PFSK-1 (cell line): ENCODE data around the gene HYAL1.

Experiments used
- FOXP2 ChIP-seq: optimal IDR thresholded peaks from 2 replicates; pipeline ENCODE3; 2011; ENCODE audit warnings: borderline replicate concordance, control low read depth, inconsistent platforms; ENCODE audit not compliant: insufficient read depth; ENCODE audit errors: extremely low read length, extremely low read depth
- POLR2AphosphoS5 ChIP-seq: IDR thresholded peaks from 2 replicates; pipeline ENCODE4 v1.6.1; 2012; ENCODE audit warnings: low read depth, mild to moderate bottlenecking, control low read depth, low read length, moderate library complexity
- SIN3A ChIP-seq: IDR thresholded peaks from 2 replicates; pipeline ENCODE4 v1.6.1; 2012; ENCODE audit warnings: mild to moderate bottlenecking, low read length, moderate library complexity, borderline replicate concordance; ENCODE audit not compliant: insufficient read depth
- TAF1 ChIP-seq: IDR thresholded peaks from 2 replicates; pipeline ENCODE4 v1.6.1; 2012; ENCODE audit warnings: low read length, control low read depth, borderline replicate concordance; ENCODE audit not compliant: insufficient read depth
- TF ChIP-seq, protein P1 (sequence below), 2 experiments: IDR thresholded peaks; 2 replicates each; pipeline versions ENCODE4 v1.6.1 to v1.8.0; 2011 to 2012; ENCODE audit warnings: low read depth in 2 of 2, low read length in 2 of 2, control low read depth in 1 of 2, inconsistent platforms in 1 of 2, mild to moderate bottlenecking in 1 of 2, moderate library complexity in 1 of 2; ENCODE audit not compliant: insufficient read depth in 1 of 2

HYAL1 gene

GRCh38 chr3:50275996-50276761, 27.2 kb downstream of the HYAL1 start:
- TF ChIP-seq SIN3A: no peak
- TF ChIP-seq, protein P1, sequence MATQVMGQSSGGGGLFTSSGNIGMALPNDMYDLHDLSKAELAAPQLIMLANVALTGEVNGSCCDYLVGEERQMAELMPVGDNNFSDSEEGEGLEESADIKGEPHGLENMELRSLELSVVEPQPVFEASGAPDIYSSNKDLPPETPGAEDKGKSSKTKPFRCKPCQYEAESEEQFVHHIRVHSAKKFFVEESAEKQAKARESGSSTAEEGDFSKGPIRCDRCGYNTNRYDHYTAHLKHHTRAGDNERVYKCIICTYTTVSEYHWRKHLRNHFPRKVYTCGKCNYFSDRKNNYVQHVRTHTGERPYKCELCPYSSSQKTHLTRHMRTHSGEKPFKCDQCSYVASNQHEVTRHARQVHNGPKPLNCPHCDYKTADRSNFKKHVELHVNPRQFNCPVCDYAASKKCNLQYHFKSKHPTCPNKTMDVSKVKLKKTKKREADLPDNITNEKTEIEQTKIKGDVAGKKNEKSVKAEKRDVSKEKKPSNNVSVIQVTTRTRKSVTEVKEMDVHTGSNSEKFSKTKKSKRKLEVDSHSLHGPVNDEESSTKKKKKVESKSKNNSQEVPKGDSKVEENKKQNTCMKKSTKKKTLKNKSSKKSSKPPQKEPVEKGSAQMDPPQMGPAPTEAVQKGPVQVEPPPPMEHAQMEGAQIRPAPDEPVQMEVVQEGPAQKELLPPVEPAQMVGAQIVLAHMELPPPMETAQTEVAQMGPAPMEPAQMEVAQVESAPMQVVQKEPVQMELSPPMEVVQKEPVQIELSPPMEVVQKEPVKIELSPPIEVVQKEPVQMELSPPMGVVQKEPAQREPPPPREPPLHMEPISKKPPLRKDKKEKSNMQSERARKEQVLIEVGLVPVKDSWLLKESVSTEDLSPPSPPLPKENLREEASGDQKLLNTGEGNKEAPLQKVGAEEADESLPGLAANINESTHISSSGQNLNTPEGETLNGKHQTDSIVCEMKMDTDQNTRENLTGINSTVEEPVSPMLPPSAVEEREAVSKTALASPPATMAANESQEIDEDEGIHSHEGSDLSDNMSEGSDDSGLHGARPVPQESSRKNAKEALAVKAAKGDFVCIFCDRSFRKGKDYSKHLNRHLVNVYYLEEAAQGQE (IDR thresholded peaks at IDR 0.05; ENCODE audit: insufficient read depth in 1 of 2, low read depth in 2 of 2, low read length in 2 of 2): no peak
- no peak for TF ChIP-seq TAF1
- TF ChIP-seq FOXP2: no peak
- no peak for TF ChIP-seq POLR2AphosphoS5

DNA sequence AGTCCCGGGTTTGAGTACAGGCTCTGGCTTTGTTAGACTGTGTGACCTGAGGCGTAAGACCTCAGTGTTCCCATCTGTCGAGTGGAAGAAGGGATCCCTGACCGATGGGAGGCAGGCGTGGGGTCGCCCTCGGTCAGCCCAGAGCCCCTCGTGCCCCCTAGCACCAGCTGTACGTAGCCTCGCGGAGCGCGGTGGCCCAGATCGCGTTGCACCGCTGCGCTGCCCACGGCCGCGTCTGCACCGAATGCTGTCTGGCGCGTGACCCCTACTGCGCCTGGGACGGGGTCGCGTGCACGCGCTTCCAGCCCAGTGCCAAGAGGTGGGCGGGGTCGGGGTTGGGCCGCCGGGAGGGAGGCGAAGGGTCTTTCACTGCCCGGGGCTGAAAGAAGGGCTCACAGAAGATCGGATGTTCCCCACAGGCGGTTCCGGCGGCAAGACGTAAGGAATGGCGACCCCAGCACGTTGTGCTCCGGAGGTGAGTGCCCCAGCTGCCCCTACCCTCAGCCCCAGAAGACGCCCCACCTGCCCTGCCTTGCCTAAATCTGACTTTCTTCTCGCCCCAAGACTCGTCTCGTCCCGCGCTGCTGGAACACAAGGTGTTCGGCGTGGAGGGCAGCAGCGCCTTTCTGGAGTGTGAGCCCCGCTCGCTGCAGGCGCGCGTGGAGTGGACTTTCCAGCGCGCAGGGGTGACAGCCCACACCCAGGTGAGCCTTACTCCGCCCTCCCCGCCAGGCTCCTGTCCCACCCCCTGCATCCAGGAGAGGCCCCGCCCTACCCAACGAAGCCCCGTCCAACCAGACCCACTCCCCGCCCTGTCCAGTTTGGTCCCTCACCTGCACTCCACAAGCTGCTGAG, 28.0 kb downstream of the HYAL1 start:
- TF ChIP-seq FOXP2 (no peak), SIN3A (no peak), POLR2AphosphoS5 (no peak), TAF1 (no peak)
- TF ChIP-seq, protein P1 (IDR thresholded peaks at IDR 0.05; ENCODE audit: insufficient read depth in 1 of 2, low read depth in 2 of 2, low read length in 2 of 2): no peak

- TF ChIP-seq TAF1 (no peak), POLR2AphosphoS5 (no peak), FOXP2 (no peak), SIN3A (no peak)
- TF ChIP-seq, protein P1 (IDR thresholded peaks at IDR 0.05; ENCODE audit: insufficient read depth in 1 of 2, low read depth in 2 of 2, low read length in 2 of 2): no peak
Measured at GRCh38 chr3:50274371-50275104, 28.8 kb downstream of the HYAL1 start.

DNA sequence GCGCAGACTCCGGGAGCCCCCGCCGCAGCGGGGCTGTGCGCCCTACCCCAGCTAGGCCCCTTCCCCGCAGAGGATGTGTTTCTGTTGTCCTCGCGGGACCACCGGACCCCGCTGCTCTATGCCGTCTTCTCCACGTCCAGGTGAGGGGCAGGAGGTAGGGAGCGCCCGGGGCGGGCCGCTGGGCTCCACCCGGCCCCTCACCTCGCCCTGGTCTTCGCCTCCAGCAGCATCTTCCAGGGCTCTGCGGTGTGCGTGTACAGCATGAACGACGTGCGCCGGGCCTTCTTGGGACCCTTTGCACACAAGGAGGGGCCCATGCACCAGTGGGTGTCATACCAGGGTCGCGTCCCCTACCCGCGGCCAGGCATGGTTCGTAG, 29.7 kb downstream of the HYAL1 start:
- TF ChIP-seq POLR2AphosphoS5: no peak

GRCh38 chr3:50272911-50273688, 30.3 kb downstream of the HYAL1 start:
- TF ChIP-seq FOXP2: peak; percentile 84
- no peak for TF ChIP-seq POLR2AphosphoS5
